ENCODE data around the gene LMNB1.

LMNB1 gene

DNA sequence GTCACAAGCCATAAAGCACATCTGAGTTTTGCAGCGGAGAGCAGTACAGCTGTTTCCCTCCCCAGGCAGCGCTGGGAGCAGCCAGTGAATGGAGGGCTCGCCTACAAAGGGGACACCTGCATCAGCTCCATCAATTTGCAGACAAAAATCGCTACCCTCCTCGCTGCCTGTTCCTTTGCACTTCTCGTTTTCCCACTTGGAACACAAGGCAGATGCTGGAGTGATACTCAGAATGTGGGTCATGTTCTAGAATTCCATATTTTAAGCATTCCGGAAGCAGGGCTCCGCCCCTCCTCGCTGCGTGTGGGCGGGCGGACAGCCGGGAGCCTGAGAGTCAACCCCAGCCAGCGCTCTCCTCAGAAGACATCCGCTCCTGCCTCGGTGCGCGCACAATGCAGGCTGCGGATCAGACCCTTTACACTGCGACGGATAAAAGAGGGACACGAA is 92.1 kb downstream of the LMNB1 start:
- no peak overlapping the region for H3K4me3 ChIP-seq (ENCODE audit: low read length)
- no peak for TF ChIP-seq ZNF274 (IDR thresholded peaks at IDR 0.05; ENCODE audit: low read depth, low read length)

DNA sequence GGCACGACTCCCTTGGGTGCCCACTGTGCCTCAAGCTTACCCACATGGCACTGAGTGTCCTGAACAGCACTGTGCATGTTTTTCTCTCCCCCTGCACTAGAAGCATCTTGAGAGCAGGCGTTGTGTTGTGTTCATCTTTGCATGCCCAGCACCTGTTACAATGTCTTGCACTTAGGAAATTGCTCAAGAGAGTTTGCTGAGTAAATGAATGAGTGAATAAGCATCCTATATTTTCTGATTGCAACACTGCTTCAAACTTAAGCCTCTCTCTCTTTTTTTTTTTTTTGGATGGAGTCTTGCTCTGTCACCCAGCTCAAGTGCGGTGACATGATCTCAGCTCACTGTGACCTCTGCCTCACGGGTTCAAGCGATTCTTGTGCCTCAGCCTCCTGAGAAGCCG is 94.5 kb downstream of the LMNB1 start:
- H3K4me3 ChIP-seq (ENCODE audit: low read length) = no peak overlapping the region
- TF ChIP-seq ZNF274 (IDR thresholded peaks at IDR 0.05; ENCODE audit: low read depth, low read length) = no peak

DNA sequence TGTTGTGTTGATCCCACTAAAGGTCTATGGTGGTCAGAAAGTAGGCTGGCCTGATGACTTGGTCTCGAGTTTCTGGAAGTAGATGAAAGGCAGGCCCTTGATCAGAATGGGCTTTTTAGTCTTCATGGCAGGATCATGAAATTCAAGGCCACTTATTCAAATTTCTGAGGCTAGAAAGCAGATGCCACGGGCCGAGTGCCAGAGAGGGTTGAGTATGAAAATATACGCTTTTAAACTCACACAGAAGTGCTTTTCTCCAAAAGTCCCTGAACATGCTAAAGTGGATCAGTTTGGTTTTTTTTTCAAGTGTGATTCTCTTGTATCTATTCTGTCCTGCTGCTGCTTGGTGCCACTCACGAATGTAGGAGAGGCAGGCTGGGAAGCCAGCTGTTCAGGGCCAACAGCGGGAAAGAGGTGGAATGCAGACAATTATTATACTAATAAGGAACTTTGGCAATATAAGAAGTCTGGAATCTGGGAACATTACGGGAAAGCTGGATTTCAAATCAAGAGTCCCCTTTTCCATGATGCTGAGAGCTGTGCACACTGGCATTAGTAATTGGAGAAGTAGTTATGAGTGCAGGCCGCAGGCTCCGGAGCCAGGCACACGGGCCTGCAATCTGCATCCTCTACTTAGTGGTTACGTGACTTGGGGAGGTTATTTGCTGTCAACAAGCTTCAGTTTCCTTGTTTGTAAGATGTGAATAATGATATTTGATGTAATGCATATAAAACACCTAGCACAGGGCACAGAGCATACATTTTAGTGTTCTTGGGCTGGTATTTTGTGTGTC is 95.8 kb downstream of the LMNB1 start:
- TF ChIP-seq ZNF274 (IDR thresholded peaks at IDR 0.05; ENCODE audit: low read depth, low read length) = no peak

DNA sequence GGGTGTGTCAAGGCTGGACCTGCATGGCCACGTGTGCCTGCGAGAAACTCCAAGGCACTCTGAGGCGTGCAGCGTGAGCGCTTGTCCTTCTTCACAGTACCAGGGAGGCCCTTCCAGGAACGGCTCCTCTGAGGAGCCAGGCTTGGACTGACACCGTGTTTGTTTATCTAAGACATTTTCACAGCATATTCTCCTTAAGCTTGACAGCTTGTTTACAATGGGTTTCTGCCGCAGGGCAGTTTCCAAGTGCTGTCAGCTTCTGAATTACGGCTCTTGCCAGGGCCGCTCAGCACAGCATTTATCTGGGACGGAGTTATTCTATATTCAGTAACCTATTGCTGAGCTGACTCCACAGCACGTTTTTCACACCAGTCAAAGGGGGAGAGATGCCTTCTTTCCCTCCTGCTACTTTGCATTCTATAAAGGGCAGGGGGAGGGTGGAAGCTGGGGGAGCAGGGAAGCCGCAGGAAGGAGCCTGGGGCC is 98.4 kb downstream of the LMNB1 start:
- TF ChIP-seq ZNF274 (IDR thresholded peaks at IDR 0.05; ENCODE audit: low read depth, low read length) = no peak
- H3K4me3 ChIP-seq (ENCODE audit: low read length) = no peak overlapping the region

More for the DNA sequence above, 95.8 kb downstream of the LMNB1 start:
- H3K4me3 ChIP-seq (ENCODE audit: low read length) = no peak overlapping the region

DNA sequence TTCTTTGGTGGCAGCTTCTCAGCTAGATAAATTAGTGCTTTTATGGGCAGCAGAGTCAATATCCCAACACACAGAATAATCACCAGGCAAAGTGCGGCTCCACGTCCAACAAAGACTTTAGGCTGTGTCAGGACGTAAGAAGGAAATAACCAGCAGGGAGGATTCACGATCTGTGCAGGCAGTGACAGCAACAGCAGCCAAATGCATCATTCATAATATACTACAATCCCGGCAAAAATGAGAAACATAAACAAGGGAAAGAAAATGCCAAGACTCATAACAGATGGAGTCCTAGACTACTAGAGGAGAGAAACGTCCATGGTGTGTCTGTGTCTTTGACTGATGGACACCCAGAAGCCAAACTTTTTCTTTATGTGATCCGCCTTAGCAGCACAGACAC is 100.7 kb downstream of the LMNB1 start:
- TF ChIP-seq ZNF274 (IDR thresholded peaks at IDR 0.05; ENCODE audit: low read depth, low read length) = no peak
- H3K4me3 ChIP-seq (ENCODE audit: low read length) = no peak overlapping the region

DNA sequence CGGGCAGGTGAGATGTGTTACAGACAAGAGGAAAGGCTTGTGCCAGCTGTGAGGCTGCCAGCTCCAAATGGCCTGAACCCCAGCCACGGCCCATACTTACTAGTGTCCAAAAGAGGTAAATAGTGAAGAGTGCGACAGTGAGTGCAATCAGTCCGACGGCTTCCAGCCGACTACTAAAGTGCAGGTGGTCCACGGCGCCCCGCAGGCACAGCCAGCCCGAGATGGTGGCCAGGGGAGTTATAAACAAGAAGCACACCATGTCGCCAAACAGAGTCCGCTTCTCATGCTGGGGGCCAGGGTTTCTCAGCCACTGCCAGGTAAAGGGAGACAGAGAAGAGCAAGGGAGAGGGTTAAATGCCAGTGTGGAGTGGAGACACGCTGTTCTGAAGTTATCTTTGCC is 101.1 kb downstream of the LMNB1 start:
- H3K4me3 ChIP-seq (ENCODE audit: low read length) = no peak overlapping the region
- no peak for TF ChIP-seq ZNF274 (IDR thresholded peaks at IDR 0.05; ENCODE audit: low read depth, low read length)

DNA sequence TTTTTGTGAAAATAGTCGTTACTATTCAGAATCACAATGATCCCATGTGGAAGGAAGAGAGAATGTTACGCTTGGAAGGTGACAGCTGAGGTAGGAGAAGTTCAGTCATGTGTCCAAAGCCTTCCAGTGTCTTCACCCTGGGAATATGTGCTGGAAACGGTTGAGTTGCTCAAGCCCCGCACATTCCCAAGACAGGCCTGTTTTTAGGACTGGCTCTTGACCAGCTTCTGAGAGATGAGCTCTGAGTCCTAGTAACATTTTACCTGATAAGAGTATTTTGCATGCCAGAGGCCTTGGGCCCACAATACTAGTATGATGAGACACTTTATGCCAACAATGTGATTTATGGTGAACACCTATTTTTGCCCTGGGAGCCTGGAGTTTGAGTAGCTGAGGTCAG is 101.7 kb downstream of the LMNB1 start:
- TF ChIP-seq ZNF274 (IDR thresholded peaks at IDR 0.05; ENCODE audit: low read depth, low read length) = no peak
- H3K4me3 ChIP-seq (ENCODE audit: low read length) = no peak overlapping the region

DNA sequence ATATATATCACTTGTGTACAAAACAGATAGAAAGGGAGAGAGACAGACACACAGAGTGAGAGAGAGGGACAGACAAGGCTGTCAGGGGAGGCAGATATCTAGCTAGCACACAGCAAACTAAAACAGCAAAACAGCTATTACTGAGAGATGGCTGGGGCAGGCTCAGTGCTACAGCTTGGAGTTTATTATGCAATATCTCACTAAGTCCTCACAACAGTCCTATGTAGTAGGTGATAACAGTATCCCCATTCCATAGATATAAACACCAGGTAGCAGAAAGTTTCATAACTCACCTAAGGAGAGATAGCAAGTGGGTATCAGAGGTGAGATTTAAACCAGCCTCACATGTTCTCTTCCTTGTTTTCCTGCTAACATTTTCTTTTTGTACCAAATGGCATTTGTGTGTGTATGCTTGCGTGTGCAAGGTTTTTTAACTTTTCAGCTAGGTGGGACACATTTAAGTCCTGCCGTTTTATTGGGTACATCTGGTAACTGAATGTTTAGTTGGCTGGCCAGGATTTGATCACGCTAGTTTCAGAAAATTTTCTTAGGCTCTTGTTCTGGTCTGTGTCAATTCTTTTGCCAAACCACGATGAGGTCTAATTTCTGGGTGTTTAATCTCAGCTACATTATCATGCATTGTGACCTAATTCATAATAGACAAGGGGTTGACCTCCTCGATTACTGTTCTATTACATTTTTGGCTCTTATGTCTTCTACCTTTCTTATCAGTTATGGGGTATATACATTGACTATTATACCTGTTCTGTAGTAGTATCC is 105.1 kb downstream of the LMNB1 start:
- TF ChIP-seq ZNF274 (IDR thresholded peaks at IDR 0.05; ENCODE audit: low read depth, low read length) = no peak
- H3K4me3 ChIP-seq (ENCODE audit: low read length) = no peak overlapping the region

DNA sequence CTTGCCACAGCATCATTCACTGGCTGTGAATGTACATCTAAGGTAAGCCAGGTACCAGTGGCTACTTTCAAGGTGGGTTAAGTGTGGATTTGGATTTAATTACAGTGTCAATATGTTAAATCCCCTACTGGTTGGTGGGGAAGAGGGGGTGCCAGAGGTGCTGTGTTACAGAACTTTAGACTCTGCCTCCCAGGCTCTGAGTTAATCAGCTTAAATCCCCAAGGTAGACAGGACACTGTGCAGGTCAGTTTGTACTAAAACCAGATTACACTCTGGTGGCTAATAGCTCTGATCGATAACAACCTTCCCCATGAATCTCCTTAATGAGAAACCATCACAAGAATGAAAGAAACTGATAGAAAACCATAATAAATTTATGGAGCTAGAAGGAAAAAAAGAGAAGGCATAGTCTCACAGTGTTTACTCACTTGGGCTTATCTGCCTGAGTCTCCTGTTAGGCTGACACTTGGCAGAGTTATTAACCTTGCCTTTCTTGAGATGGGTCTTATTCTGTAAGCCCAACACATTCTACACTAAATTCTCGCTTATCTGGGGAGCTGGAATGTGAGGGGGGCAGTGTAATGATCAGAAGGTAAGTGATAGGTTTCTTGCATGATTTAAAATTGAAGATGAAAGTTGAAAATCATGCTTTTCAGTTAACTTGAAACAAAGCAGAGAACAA is 106.8 kb downstream of the LMNB1 start:
- no peak for TF ChIP-seq ZNF274 (IDR thresholded peaks at IDR 0.05; ENCODE audit: low read depth, low read length)
- H3K4me3 ChIP-seq (ENCODE audit: low read length) = no peak overlapping the region

DNA sequence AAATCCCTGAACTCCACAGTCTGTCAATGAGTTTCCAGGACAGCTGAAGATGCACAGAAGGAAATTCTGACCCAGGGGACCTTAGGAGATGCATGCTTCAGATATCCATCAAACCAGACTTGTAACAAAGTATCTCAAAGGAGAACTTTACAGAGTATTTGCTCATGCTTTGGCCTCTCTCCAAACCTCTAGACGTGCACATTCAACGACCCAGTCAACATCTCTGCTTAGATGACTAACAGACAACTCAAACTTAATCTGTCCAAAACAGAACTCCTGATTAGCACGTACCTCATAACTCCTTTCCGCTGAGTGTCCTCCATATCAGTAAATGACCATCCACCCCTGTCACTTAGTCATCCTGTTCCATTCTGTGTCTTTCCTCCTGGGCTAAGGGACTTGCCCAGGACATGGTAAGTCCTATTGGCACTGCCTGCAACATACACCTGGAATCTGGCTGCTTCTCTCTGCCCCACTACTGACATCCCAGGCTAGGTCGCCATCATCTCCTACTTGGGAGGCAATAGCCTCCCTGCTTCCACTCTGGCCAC is 107.4 kb downstream of the LMNB1 start:
- TF ChIP-seq ZNF274 (IDR thresholded peaks at IDR 0.05; ENCODE audit: low read depth, low read length) = no peak
- no peak overlapping the region for H3K4me3 ChIP-seq (ENCODE audit: low read length)
